ENCODE measurements around the gene XYLB.

GRCh38 chr3:38446812-38447211 is 100.2 kb downstream of the XYLB start:
- TF ChIP-seq POLR2A (IDR thresholded peaks at IDR 0.05; ENCODE audit: low read length) (no peak), GATA1 (IDR thresholded peaks at IDR 0.05; ENCODE audit: low read depth, low read length) (no peak)
